ENCODE data around the gene RPH3AL. TPM values are rescaled to one million over a fixed set of nuclear protein-coding genes. Genes with fewer than 3 reads are reported as not detected.
A peak's percentile ranks its signal among the peaks of the same experiment; 100 is the strongest.

The RPH3AL gene
- total and polyA plus RNA-seq, 2 of the 8 experiments (the other 6 are each of a cell fraction or from before 2014, with no cell fraction given): 5.6 to 5.8 TPM

- TF ChIP-seq EP300 (IDR thresholded peaks at IDR 0.05; ENCODE audit: borderline replicate concordance in 1 of 2, low read depth in 2 of 2, low read length in 2 of 2): no peak
- TF ChIP-seq RXRA (IDR thresholded peaks at IDR 0.05; ENCODE audit: insufficient read depth, low read depth, low read length): no peak
- TF ChIP-seq HDAC6 (IDR thresholded peaks at IDR 0.05; ENCODE audit: low read depth, low read length): no peak
- no peak for TF ChIP-seq PHF8 (conservative IDR thresholded peaks at IDR 0.05; ENCODE audit: low read depth, low read length)
- TF ChIP-seq KDM1A (IDR thresholded peaks at IDR 0.05; ENCODE audit: borderline replicate concordance, low read length): no peak
- TF ChIP-seq CBX8 (IDR thresholded peaks at IDR 0.05; ENCODE audit: borderline replicate concordance, low read depth, low read length): no peak
- TF ChIP-seq E2F6 (IDR thresholded peaks at IDR 0.05): no peak
- TF ChIP-seq SP2 (IDR thresholded peaks at IDR 0.05; ENCODE audit: low read length): no peak
- TF ChIP-seq TCF12 (IDR thresholded peaks at IDR 0.05; ENCODE audit: low read depth, low read length): no peak
- no peak for TF ChIP-seq MAFK (IDR thresholded peaks at IDR 0.05; ENCODE audit: low read depth, low read length)
- TF ChIP-seq SIRT6 (IDR thresholded peaks at IDR 0.05; ENCODE audit: low read length): no peak
- TF ChIP-seq POU5F1 (IDR thresholded peaks at IDR 0.05; ENCODE audit: low read depth, low read length): no peak
- TF ChIP-seq SUZ12 (IDR thresholded peaks at IDR 0.05; ENCODE audit: low read length): no peak
- no peak for TF ChIP-seq EZH2 (IDR thresholded peaks at IDR 0.05; ENCODE audit: low read depth, low read length, severe bottlenecking)
- Histone ChIP-seq H3K4ac (replicated peaks; ENCODE audit: insufficient read length, low read depth, low read length) (no peak overlapping the region), H3K4me2 (ENCODE audit: insufficient read depth in 1 of 2, low read depth in 2 of 2, low read length in 2 of 2) (no peak overlapping the region), H3K27ac (ENCODE audit: low read depth, low read length) (no peak overlapping the region), H3K36me3 (ENCODE audit: control insufficient read depth in 2 of 4, insufficient read depth in 4 of 4, low read length in 3 of 4) (no peaks in the 10 kb centered on the region), H3K9ac (replicated peaks in 1 of 4; ENCODE audit: extremely low read depth in 1 of 4, low read depth in 3 of 4, low read length in 3 of 4) (no peak overlapping the region), H3K27me3 (replicated peaks in 1 of 4; ENCODE audit: control insufficient read depth in 3 of 4, extremely low read depth in 1 of 4, insufficient read depth in 3 of 4, low read length in 3 of 4) (peaks cover 0 to 5% (median 4%) of the 10 kb centered on the region in 4 experiments; a peak in 5 of 7 replicates), H4K8ac (ENCODE audit: extremely low read depth, insufficient read depth, low read length) (no peak overlapping the region), H3K23me2 (ENCODE audit: low read depth, low read length) (no peaks in the 10 kb centered on the region), H3K9me3 (ENCODE audit: insufficient read depth in 2 of 2, low read depth in 1 of 2, low read length in 1 of 2) (peaks cover 0 to 3% of the 10 kb centered on the region in 2 experiments; a peak in 1 of 4 replicates), H3K14ac (ENCODE audit: insufficient read length) (no peak overlapping the region), H2BK5ac (ENCODE audit: low read depth, low read length) (no peak overlapping the region), H2AFZ (ENCODE audit: low read length) (no peak overlapping the region), H3K56ac (replicated peaks; ENCODE audit: insufficient read length, low read depth, low read length) (no peak overlapping the region), H3K79me1 (ENCODE audit: low read depth, low read length) (no peaks in the 10 kb centered on the region; the same call in 1 of the 2 replicates), H4K5ac (ENCODE audit: insufficient read length, low read depth, low read length) (no peak overlapping the region), H2BK15ac (ENCODE audit: low read length) (no peak overlapping the region), H3K23ac (ENCODE audit: insufficient read length) (no peak overlapping the region), H3K4me1 (replicated peaks in 1 of 4; ENCODE audit: control insufficient read depth in 3 of 4, insufficient read depth in 4 of 4, low read length in 3 of 4) (peaks cover under 1 to 5% (median 3%) of the 10 kb centered on the region in 4 experiments; a peak in 5 of 7 replicates), H2AK5ac (ENCODE audit: low read depth, low read length) (no peak overlapping the region), H3K18ac (ENCODE audit: extremely low read depth, low read length) (no peak overlapping the region), H4K91ac (replicated peaks; ENCODE audit: insufficient read length, low read length) (no peak overlapping the region), H3K4me3 (ENCODE audit: extremely low read depth in 1 of 4, insufficient read depth in 2 of 4, low read depth in 3 of 4, low read length in 4 of 4) (no peak overlapping the region), H2BK120ac (replicated peaks; ENCODE audit: low read depth, low read length) (no peak overlapping the region), H2BK12ac (ENCODE audit: low read depth, low read length) (no peak overlapping the region), H3K79me2 (ENCODE audit: control insufficient read depth in 1 of 2, insufficient read depth in 2 of 2, low read length in 2 of 2) (no peaks in the 10 kb centered on the region), H4K20me1 (replicated peaks in 1 of 2; ENCODE audit: control insufficient read depth in 1 of 2, insufficient read depth in 2 of 2, low read length in 2 of 2) (no peaks in the 10 kb centered on the region), H2BK20ac (ENCODE audit: low read length) (no peak overlapping the region)
- CTCF ChIA-PET (ENCODE audit: partially characterized antibody): interaction anchor here (0.6 to 2.4 kb wide), 4 partner anchors 20 to 100 kb away, joined by 3 to 13 read pairs (median 4); no protein-coding TSS in a partner anchor
- no peak for FAIRE-seq
- peak in 1 of 2 experiments; percentile 36 for DNase-seq (ENCODE audit: low read depth in 1 of 2, low spot score in 2 of 2)
- POLR2A ChIA-PET (ENCODE audit: partially characterized antibody): no interaction called here
- 87% methylated on average over 9 of the region's 10 CpGs; no CpG with 5 or more reads in 1 of the 2 experiments for WGBS, 2 experiments (ENCODE audit: extremely low coverage in 1 of 2, insufficient coverage in 1 of 2, insufficient read length in 1 of 2, insufficient replicate concordance in 2 of 2, low coverage in 1 of 2, low lambda C conversion rate in 2 of 2, missing lambda C conversion rate in 1 of 2)
Observed at GRCh38 chr17:265718-266117, 86.9 kb downstream of the RPH3AL start.

All from H1 (cell line).